Breast epithelium (tissue), 3 donors: Measurements from ENCODE around the gene ZNF148.

Source experiments
- CTCF ChIP-seq, 3 donors: fragments of 450-650 bp; IDR thresholded peaks; one replicate each; pipeline ENCODE4 v1.5.1; 2016 to 2017; ENCODE audit warnings: antibody characterized with exemption in 3 of 3, mild to moderate bottlenecking in 3 of 3, moderate library complexity in 3 of 3
- POLR2A ChIP-seq: fragments of 450-650 bp; IDR thresholded peaks from one replicate; pipeline ENCODE4 v1.6.1; 2016; ENCODE audit warnings: antibody characterized with exemption, mild to moderate bottlenecking, moderate library complexity
- POLR2AphosphoS5 ChIP-seq, 3 donors: sonication (generic); formaldehyde crosslinking; IDR thresholded peaks; one replicate each; pipeline ENCODE4 v1.6.1; 2017; ENCODE audit warnings: antibody characterized with exemption in 3 of 3

DNA sequence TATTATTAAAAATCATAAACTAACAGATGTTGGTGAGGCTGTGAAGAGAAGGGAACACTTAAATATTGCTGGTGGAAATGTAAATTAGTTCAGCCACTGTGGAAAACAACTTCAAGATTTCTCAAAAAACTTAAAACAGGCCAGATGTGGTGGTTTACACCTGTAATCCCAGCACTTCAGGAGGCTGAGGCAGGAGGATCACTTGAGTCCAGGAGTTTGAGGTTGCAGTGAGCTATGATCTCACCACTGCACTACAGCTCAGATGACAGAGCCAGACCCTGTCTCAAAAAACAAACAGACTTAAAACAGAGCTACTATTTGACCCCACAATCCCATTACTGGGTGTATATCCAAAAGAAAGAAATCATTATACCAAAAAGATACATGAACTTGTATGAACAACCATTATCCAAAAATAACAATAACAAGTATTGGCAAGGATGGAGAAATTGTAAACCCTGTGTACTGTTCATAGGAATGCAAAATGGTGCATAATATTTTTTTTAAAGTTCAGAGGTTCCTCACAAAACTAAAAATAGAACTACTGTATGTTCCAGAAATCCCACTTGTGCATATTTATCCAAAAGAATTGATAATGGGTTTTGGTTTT is 25.5 kb downstream of the ZNF148 start:
- no peak for TF ChIP-seq CTCF (IDR thresholded peaks at IDR 0.05)
- TF ChIP-seq POLR2A, result no peak
- no peak for TF ChIP-seq POLR2AphosphoS5 (IDR thresholded peaks at IDR 0.05)
